Smooth muscle cell of trachea (primary cell): ENCODE measurements around the gene C6orf15. TPM values are rescaled to one million over a fixed set of nuclear protein-coding genes. Genes with fewer than 3 reads are reported as not detected.

Source experiments
- total RNA-seq: library from RNA; depleted of rRNA; stranded (reverse); fragments of >200 nt; gene quantifications from 2 replicates; pipeline ENCODE4 v1.2.1, GENCODE V29; 2014

C6orf15 gene
- not detected in 2 replicates for total RNA-seq

DNA sequence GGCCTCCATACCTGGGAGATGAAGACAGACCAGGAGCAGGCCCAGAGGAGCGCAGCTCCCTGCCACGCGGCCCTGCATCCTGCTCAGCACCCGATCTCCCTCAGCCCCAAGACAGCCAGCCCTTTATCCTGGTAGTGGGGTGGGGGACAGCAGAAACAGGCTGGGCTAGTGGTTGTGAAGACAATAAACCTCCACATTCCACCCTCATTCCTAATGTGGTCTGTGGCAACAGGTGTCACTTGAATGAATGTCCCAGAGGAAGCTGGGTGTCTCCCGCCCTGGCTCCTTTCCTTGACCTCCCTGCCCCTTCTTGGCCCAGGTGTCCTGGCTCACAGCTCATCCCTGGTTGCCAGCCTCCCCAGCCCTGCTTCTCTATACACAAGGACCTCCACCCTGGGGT, at the start of gene C6orf15:
C6orf15 (minus strand) TSS at position 98 of the 400 bp plus-strand sequence; CDS start at position 78, 20 bp downstream.

GRCh38 chr6:31158140-31158862, 45.9 kb upstream of the C6orf15 start, which contains the start of gene TCF19:
TCF19 (plus strand) TSS chr6:31158589; CDS start chr6:31159470, 881 bp downstream.

GRCh38 chr6:31157513-31158139, 45.3 kb upstream of the C6orf15 start, which contains the start of gene CCHCR1:
CCHCR1 (minus strand) TSS chr6:31157802; CDS start chr6:31157600, 202 bp downstream.

GRCh38 chr6:31138982-31139381, 26.6 kb upstream of the C6orf15 start, which contains the start of gene PSORS1C2:
PSORS1C2 (minus strand) TSS chr6:31139066; CDS start chr6:31139026, 40 bp downstream.

DNA sequence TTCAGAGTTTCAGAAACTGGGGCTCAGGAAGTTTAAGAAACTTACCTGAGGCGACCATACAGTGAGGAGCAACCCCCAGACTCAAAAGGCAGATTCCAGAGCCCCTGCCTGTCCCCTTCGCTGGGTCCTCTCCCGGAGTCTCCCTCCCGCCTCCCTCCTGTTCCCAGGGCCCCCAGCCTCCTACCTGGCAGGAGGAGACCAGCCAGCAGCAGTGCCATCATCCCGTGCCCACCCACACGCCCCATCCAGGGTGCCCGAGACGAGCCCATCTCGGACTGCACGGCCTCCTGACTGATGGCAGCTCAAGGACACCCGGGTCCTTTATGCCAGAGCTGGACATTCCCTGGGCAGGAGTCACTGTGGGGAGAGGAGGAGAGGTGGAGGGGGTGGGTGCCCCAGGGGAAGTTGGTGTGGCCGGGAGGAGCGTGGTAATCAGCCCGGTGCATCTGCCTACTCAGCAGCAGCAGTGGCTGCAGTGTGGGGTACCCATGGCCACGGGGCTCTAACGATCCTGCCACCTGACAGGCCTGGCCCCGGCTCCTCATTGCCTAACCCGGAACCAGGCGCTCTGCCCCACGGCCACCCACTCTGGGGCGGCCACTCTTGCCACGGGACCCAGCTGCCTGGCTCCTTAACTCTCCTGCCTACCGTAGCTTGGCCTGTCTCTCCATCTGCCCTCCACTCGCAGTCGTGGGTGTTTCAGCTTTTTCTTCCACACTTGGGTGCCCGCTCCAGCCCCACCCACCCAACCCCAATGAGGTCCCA, 8.0 kb upstream of the C6orf15 start, which contains the start of gene CDSN:
CDSN (minus strand) TSS at position 296 of the 765 bp plus-strand sequence; CDS start at position 269, 27 bp downstream.

GRCh38 chr6:31114541-31114878, 2.1 kb upstream of the C6orf15 start, which contains the start of gene PSORS1C1:
PSORS1C1 (plus strand) TSS chr6:31114800; CDS start chr6:31129633, 14,833 bp downstream.

Other genes with a start within 250 kb of the C6orf15 start
- gene DDR1, start 228.1 kb downstream of the C6orf15 start, total RNA-seq: 10.6 and 26.8 TPM in 2 replicates
- gene GTF2H4, start 204.4 kb downstream of the C6orf15 start, total RNA-seq: 8.8 and 9.6 TPM in 2 replicates
- 17.0 and 24.3 TPM in 2 replicates for gene VARS2, start 198.3 kb downstream of the C6orf15 start, total RNA-seq
- gene SFTA2, start 180.4 kb downstream of the C6orf15 start, total RNA-seq: not detected in 2 replicates
- gene MUCL3, start 171.6 kb downstream of the C6orf15 start, total RNA-seq: not detected in 2 replicates
- gene MUC21, start 128.9 kb downstream of the C6orf15 start, total RNA-seq: not detected in 2 replicates
- gene MUC22, start 102.1 kb downstream of the C6orf15 start, total RNA-seq: under 0.01 TPM in 1 of 2 replicates, not detected in the other
- 0.29 and 0.99 TPM in 2 replicates for gene PSORS1C1, start 2.2 kb upstream of the C6orf15 start, total RNA-seq
- not detected in 2 replicates for gene CDSN, start 7.9 kb upstream of the C6orf15 start, total RNA-seq
- gene PSORS1C2, start 26.5 kb upstream of the C6orf15 start, total RNA-seq: not detected in 2 replicates
- gene CCHCR1, start 45.2 kb upstream of the C6orf15 start, total RNA-seq: 20.2 and 22.0 TPM in 2 replicates
- gene TCF19, start 46.0 kb upstream of the C6orf15 start, total RNA-seq: 4.5 and 23.1 TPM in 2 replicates
- 0.33 TPM in 1 of 2 replicates, not detected in the other for gene POU5F1, start 58.1 kb upstream of the C6orf15 start, total RNA-seq
- gene HLA-C, start 159.5 kb upstream of the C6orf15 start, total RNA-seq: 318 and 398 TPM in 2 replicates
- gene HLA-B, start 244.6 kb upstream of the C6orf15 start, total RNA-seq: 301 and 427 TPM in 2 replicates